Naive thymus-derived CD4-positive, alpha-beta T cell (primary cell): ENCODE results near the gene FUBP3. TPM values are rescaled to one million over a fixed set of nuclear protein-coding genes. Genes with fewer than 3 reads are reported as not detected.
A peak's percentile ranks its signal among the peaks of the same experiment; 100 is the strongest.

Experiments used
- ATAC-seq: fragments of 150-1000 bp; cut with Tn5 transposase; 2 replicates; pipeline ENCODE4 v1.10.0; 2021; ENCODE audit warnings: mild to moderate bottlenecking, moderate library complexity
- CTCF ChIA-PET: fragments of 350-600 bp; sonication (Branson Sonifier 250); formaldehyde crosslinking; loops from one replicate; lab custom pipeline; 2021; ENCODE audit warnings: antibody characterized with exemption; lab: Charles Lee
- POLR2A ChIA-PET: fragments of 350-600 bp; sonication (Branson Sonifier 250); formaldehyde crosslinking; loops from one replicate; lab custom pipeline; 2021; ENCODE audit warnings: antibody characterized with exemption, inconsistent platforms; lab: Charles Lee
- DNase-seq, 9 donors: peaks; one replicate each; pipeline versions ENCODE4 v3.0.0 to v3.0.0-alpha.2; 2020 to 2022; ENCODE audit warnings: mixed read lengths in 1 of 9
- H3K27ac ChIP-seq: one replicate; pipeline ENCODE4 v1.7.0; 2013; ENCODE audit warnings: mild to moderate bottlenecking, low read depth, low read length, moderate library complexity
- H3K27me3 ChIP-seq, 2 donors: one replicate each; pipeline ENCODE4 v1.7.0; 2013; ENCODE audit warnings: low read length in 2 of 2, mild to moderate bottlenecking in 2 of 2, moderate library complexity in 2 of 2; ENCODE audit not compliant: control insufficient read depth in 2 of 2, insufficient read depth in 2 of 2
- H3K36me3 ChIP-seq, 3 experiments: 1 replicate in 2 of 3; 2 replicates in 1 of 3; pipeline ENCODE4 v1.7.0; 2013; ENCODE audit warnings: low read length in 3 of 3, mild to moderate bottlenecking in 3 of 3, moderate library complexity in 1 of 3; ENCODE audit not compliant: insufficient read depth in 3 of 3, control insufficient read depth in 2 of 3
- H3K4me1 ChIP-seq, 2 donors: one replicate each; pipeline ENCODE4 v1.7.0; 2013; ENCODE audit warnings: low read length in 2 of 2, mild to moderate bottlenecking in 2 of 2, moderate library complexity in 1 of 2; ENCODE audit not compliant: control insufficient read depth in 2 of 2, insufficient read depth in 2 of 2
- H3K4me3 ChIP-seq: 2 replicates; pipeline ENCODE4 v1.7.0; 2013; ENCODE audit warnings: mild to moderate bottlenecking, low read length
- H3K9me3 ChIP-seq, 3 experiments: 1 replicate in 2 of 3; 2 replicates in 1 of 3; pipeline ENCODE4 v1.7.0; 2013; ENCODE audit warnings: low read length in 3 of 3; ENCODE audit not compliant: control insufficient read depth in 2 of 3
- H3K27ac Mint-ChIP-seq, 9 donors: one replicate each; pipeline ENCODE4 v1.8.0; 2020 to 2022; ENCODE audit warnings: mixed read lengths in 9 of 9, mild to moderate bottlenecking in 8 of 9, moderate library complexity in 5 of 9, inconsistent platforms in 2 of 9
- H3K27me3 Mint-ChIP-seq, 5 donors: one replicate each; pipeline ENCODE4 v1.8.0; 2021 to 2022; ENCODE audit warnings: mixed read lengths in 5 of 5, mild to moderate bottlenecking in 1 of 5
- H3K36me3 Mint-ChIP-seq, 5 donors: one replicate each; pipeline ENCODE4 v1.8.0; 2020 to 2022; ENCODE audit warnings: mixed read lengths in 5 of 5, mild to moderate bottlenecking in 3 of 5, inconsistent platforms in 1 of 5
- H3K4me1 Mint-ChIP-seq, 7 donors: one replicate each; pipeline ENCODE4 v1.8.0; 2020 to 2022; ENCODE audit warnings: mixed read lengths in 7 of 7, mild to moderate bottlenecking in 3 of 7, inconsistent platforms in 1 of 7
- H3K4me3 Mint-ChIP-seq, 10 donors: one replicate each; pipeline ENCODE4 v1.8.0; 2020 to 2022; ENCODE audit warnings: mild to moderate bottlenecking in 10 of 10, mixed read lengths in 10 of 10, moderate library complexity in 6 of 10, inconsistent platforms in 2 of 10
- H3K9me3 Mint-ChIP-seq, 11 donors: one replicate each; pipeline ENCODE4 v1.8.0; 2020 to 2022; ENCODE audit warnings: mixed read lengths in 11 of 11, mild to moderate bottlenecking in 4 of 11, inconsistent platforms in 1 of 11, moderate library complexity in 1 of 11
- intact Hi-C, 2 donors: fragments of 100-400 bp; cut with micrococcal nuclease; formaldehyde crosslinking; loops; one replicate each; pipeline ENCODE4 v1.15.1; 2023
- polyA plus RNA-seq, 2 donors: library from polyadenylated mRNA; unstranded; fragments of 300-500 nt; fragmentation: Illumina TruSeq; gene quantifications; one replicate each; pipeline ENCODE4 v1.2.3, GENCODE V29; 2021
- total RNA-seq, 6 experiments: library from RNA in 5 of 6; stranded (reverse) in 5 of 6; gene quantifications; 1 replicate in 5 of 6; 2 replicates in 1 of 6; pipeline ENCODE4 v1.2.3 and lab custom pipeline; 2021 to 2026

Gene FUBP3
- total and polyA plus RNA-seq, 7 experiments from 2014 or later, result 30.0 to 49.6 (median 37.3) TPM

DNA sequence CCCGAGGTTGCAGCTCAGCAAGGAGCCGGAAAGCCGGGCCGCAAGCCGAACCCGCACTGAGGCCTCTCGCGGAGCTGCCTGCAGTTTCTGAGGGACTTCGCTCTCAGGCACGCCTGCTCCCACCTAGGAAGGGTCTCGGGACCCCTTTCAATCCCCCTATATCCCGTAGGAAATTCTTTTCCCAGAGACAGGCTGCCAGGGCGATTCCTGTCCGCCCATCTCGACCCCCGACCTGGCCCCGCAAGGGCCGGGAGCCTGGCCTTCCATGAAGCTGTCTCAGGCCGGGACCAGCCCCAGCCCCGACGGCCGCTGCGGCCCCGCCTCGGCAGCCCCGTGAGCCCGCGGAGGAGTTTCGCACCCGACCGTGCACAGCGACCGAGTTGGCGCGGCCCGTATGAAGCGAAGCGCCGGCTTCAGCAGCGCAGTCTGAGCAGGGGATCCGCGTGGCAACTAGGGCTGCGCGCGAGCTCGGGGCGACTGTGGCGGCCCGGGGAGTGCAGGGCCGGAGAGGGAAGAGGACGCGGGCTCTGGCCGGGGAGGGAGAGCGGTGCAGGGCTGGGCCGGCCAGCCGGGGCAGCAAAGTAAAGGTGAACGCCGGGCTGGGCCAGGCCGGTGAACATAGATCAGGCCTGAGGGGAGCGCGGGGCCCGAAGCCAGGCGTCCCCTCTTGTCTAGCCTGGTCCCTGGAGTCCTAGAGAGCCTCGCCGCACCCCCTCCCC lies 84.0 kb downstream of the FUBP3 start:
- peaks cover 6 to 18% of the 10 kb centered on the region in 2 donors for H3K4me1 ChIP-seq
- Mint-ChIP-seq H3K9me3 (peaks cover 0 to 3% (median 0%) of the 10 kb centered on the region in 11 donors), H3K4me1 (peaks cover 11 to 34% (median 25%) of the 10 kb centered on the region in 7 donors), H3K36me3 (peaks cover 0 to 3% (median 0%) of the 10 kb centered on the region in 5 donors), H3K27me3 (peaks cover 45 to 76% (median 58%) of the 10 kb centered on the region in 5 donors), H3K27ac (no peak overlapping the region), H3K4me3 (peak overlapping the region in 9 of 10 donors; percentile 53 to 91 (median 74))
- H3K27ac ChIP-seq, result no peak overlapping the region
- ChIA-PET CTCF (interaction anchor here (0.6 kb wide), 1 partner anchor 41 kb away, joined by 3 read pairs; no protein-coding TSS in a partner anchor), POLR2A (interaction anchor here (0.6 kb wide), 1 partner anchor 600 kb away, joined by 3 read pairs; no protein-coding TSS in a partner anchor)
- peaks cover 3 to 35% of the 10 kb centered on the region in 2 donors for H3K27me3 ChIP-seq
- peak; percentile 51 for ATAC-seq
- no peaks in the 10 kb centered on the region for H3K9me3 ChIP-seq
- intact Hi-C loops, result no loop called here
- no peaks in the 10 kb centered on the region for H3K36me3 ChIP-seq
- peak overlapping the region; percentile 24 for H3K4me3 ChIP-seq
- no peak for DNase-seq

DNA sequence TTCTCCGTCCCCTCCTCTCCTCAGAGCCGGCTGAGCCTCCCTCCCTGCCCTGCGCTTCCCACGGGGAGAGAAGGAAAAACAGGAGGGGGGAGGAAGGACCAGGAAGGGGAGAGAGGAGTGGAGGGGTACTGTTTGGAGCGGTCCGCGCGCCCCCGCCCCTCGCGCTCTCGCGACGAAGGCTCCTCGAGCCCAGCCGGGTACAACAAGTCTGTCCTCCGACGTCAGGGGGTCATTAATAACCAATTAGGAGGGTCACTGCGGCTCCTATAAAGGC lies 84.5 kb downstream of the FUBP3 start:
- intact Hi-C loops, result no loop called here
- ChIA-PET CTCF (no interaction called here), POLR2A (no interaction called here)
- H3K36me3 ChIP-seq, result no peaks in the 10 kb centered on the region
- no peak overlapping the region for H3K4me3 ChIP-seq
- peaks cover 6 to 18% of the 10 kb centered on the region in 2 donors for H3K4me1 ChIP-seq
- H3K9me3 Mint-ChIP-seq, result peaks cover 0 to 3% (median 0%) of the 10 kb centered on the region in 11 donors
- H3K36me3 Mint-ChIP-seq, result peaks cover 0 to 2% (median 0%) of the 10 kb centered on the region in 5 donors
- H3K4me3 Mint-ChIP-seq, result peak overlapping the region in 7 of 10 donors; percentile 25 to 91 (median 62)
- peaks cover 11 to 32% (median 25%) of the 10 kb centered on the region in 7 donors for H3K4me1 Mint-ChIP-seq
- DNase-seq (no peak), ATAC-seq (no peak)
- peaks cover 42 to 76% (median 54%) of the 10 kb centered on the region in 5 donors for H3K27me3 Mint-ChIP-seq
- no peak overlapping the region for H3K27ac Mint-ChIP-seq
- H3K9me3 ChIP-seq, result no peaks in the 10 kb centered on the region
- peaks cover 3 to 35% of the 10 kb centered on the region in 2 donors for H3K27me3 ChIP-seq
- no peak overlapping the region for H3K27ac ChIP-seq

DNA sequence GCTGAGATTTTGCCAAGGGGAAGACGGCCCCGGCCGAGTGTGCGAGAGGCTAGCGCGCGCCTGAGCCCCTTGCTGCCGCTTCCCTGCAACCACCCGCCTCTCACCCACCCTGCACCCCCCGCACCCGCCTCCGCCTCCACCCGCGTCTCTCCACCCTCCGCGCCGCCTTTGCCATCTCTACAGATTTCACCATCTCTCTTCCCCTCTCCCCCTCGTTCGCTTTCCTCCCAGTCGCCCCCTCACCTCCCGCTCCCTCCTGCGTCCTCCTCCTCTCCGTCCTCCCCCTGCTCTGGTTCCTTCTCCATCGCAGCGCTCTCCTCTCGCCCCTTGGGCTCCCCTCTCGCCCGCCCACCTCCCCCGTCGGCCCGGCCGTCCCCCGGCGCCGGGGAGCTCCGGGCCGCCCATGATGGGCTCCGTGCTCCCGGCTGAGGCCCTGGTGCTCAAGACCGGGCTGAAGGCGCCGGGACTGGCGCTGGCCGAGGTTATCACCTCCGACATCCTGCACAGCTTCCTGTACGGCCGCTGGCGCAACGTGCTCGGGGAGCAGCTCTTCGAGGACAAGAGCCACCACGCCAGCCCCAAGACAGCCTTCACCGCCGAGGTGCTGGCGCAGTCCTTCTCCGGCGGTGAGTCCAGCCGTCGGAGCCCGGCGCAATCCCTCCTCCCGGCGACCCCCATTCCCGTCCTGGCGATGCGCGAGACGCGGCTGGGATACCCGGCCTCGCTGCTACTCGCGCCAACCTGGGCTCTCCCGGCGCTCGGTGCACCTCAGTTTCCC lies 85.1 kb downstream of the FUBP3 start, which contains the start of gene PRDM12:
Gene PRDM12 (plus strand): TSS at position 344 of the 778 bp plus-strand sequence. CDS start 60 bp downstream, at position 404.
- peaks cover 39 to 73% (median 51%) of the 10 kb centered on the region in 5 donors for H3K27me3 Mint-ChIP-seq
- Histone ChIP-seq H3K36me3 (no peaks in the 10 kb centered on the region), H3K27ac (no peak within 1 kb of the TSS), H3K27me3 (peaks cover 3 to 35% of the 10 kb centered on the region in 2 donors), H3K4me1 (peaks cover 6 to 18% of the 10 kb centered on the region in 2 donors), H3K9me3 (no peaks in the 10 kb centered on the region), H3K4me3 (peak within 1 kb of the TSS; percentile 24)
- peak within 1 kb of the TSS in 1 of 9 donors; percentile 67 for H3K27ac Mint-ChIP-seq
- peak within 1 kb of the TSS; percentile 19 to 91 (median 64) for H3K4me3 Mint-ChIP-seq
- H3K4me1 Mint-ChIP-seq, result peaks cover 11 to 32% (median 25%) of the 10 kb centered on the region in 7 donors
- no peak for ATAC-seq
- ChIA-PET CTCF (no interaction called here), POLR2A (no interaction called here)
- H3K9me3 Mint-ChIP-seq, result peaks cover 0 to 3% (median 0%) of the 10 kb centered on the region in 11 donors
- H3K36me3 Mint-ChIP-seq, result peaks cover 0 to 2% (median 0%) of the 10 kb centered on the region in 5 donors
- DNase-seq, result no peak
- intact Hi-C loops, result no loop called here

DNA sequence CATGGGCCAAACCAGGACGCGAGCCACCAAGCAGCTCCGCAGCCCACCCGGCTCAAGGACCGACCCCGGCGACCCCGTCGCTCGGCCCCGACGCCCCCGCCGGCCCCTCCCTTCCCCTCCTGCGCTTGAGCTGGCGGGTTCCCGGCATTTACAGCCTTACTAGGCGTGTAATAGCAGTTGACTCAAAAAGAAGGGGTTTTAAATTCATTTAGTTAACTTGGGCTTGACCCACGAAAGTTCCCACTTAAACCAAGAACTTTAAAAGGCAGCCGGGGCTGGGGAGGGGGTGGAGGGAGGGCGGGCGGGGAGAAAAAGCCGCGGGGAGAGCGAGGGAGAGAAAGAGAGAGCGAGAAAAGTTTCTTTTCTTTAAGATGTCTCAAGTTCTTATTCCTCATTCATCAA lies 85.7 kb downstream of the FUBP3 start:
- peaks cover 3 to 35% of the 10 kb centered on the region in 2 donors for H3K27me3 ChIP-seq
- ATAC-seq (no peak), DNase-seq (no peak)
- H3K36me3 ChIP-seq, result no peaks in the 10 kb centered on the region
- Mint-ChIP-seq H3K27ac (no peak overlapping the region), H3K36me3 (peaks cover 0 to 2% (median 0%) of the 10 kb centered on the region in 5 donors), H3K4me3 (peak overlapping the region in 9 of 10 donors; percentile 43 to 91 (median 64)), H3K9me3 (peaks cover 0 to 3% (median 0%) of the 10 kb centered on the region in 11 donors), H3K4me1 (peaks cover 9 to 32% (median 23%) of the 10 kb centered on the region in 7 donors), H3K27me3 (peaks cover 34 to 75% (median 45%) of the 10 kb centered on the region in 5 donors)
- H3K9me3 ChIP-seq, result no peaks in the 10 kb centered on the region
- peaks cover 6 to 18% of the 10 kb centered on the region in 2 donors for H3K4me1 ChIP-seq
- intact Hi-C loops, result no loop called here
- no peak overlapping the region for H3K27ac ChIP-seq
- POLR2A ChIA-PET, result no interaction called here
- no peak overlapping the region for H3K4me3 ChIP-seq
- CTCF ChIA-PET, result no interaction called here

DNA sequence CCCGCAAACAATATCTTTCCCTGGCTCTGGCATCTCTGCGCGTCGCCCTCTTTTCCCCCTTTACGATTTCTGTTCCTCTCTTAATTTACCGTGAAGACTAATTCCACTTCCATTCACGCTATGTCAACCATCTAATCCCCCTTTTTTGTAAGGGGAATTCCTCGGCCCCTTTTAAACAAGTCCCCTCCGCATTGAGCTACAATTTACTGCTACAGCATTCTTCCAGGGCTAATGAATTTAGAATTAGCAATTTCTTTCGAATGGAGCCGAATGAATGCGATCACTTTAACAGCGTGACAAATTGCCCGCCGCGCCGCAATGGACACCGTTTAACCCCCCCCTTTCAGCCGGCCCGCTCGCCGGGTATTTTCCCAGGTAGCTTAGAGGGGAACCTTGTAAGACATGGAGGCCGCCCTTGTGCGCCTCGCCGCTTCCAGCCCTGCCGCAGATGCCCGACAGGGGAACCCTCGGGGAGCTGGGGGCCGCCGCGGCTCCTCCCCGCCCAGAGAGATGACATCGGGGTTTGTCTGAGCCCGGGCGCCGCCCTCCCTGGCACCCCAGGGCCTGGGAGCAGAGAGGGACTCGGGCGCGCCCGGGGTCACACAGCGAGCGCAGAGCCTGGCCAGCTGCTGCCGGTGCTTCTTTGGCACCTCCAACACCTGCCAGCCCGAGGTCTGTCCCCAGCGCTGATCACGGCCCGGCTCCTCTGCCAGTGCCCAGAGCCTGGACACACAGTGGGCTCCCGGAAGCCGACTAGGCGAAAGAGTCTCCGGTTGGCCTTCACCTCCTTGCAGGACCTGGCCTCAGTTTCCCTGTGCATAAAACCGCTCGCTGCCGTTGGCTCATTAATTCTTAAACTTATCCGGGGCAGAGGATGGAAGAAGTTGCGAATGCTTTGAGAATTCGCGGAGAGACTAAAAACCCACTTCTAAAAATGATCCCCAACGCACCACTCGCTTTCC lies 86.3 kb downstream of the FUBP3 start:
- H3K36me3 Mint-ChIP-seq, result peaks cover 0 to 2% (median 0%) of the 10 kb centered on the region in 5 donors
- ATAC-seq (peak; percentile 32), DNase-seq (no peak)
- ChIA-PET CTCF (no interaction called here), POLR2A (no interaction called here)
- peaks cover 0 to 3% (median 0%) of the 10 kb centered on the region in 11 donors for H3K9me3 Mint-ChIP-seq
- H3K4me1 Mint-ChIP-seq, result peaks cover 9 to 32% (median 23%) of the 10 kb centered on the region in 7 donors
- H3K4me1 ChIP-seq, result peaks cover 6 to 18% of the 10 kb centered on the region in 2 donors
- no peak overlapping the region for H3K4me3 ChIP-seq
- H3K9me3 ChIP-seq, result no peaks in the 10 kb centered on the region
- H3K27ac ChIP-seq, result no peak overlapping the region
- intact Hi-C loops, result no loop called here
- peak overlapping the region in 1 of 9 donors; percentile 67 for H3K27ac Mint-ChIP-seq
- peaks cover 34 to 77% (median 44%) of the 10 kb centered on the region in 5 donors for H3K27me3 Mint-ChIP-seq
- H3K36me3 ChIP-seq, result no peaks in the 10 kb centered on the region
- H3K4me3 Mint-ChIP-seq, result peak overlapping the region; percentile 19 to 91 (median 64)
- peaks cover 3 to 35% of the 10 kb centered on the region in 2 donors for H3K27me3 ChIP-seq
